ENCODE measurements around the gene CARD19. TPM values are rescaled to one million over a fixed set of nuclear protein-coding genes. Genes with fewer than 3 reads are reported as not detected.
A peak's percentile ranks its signal among the peaks of the same experiment; 100 is the strongest.

The CARD19 gene
- total RNA-seq, 4 donors from 2014 or later, result 54.0 to 83.6 (median 78.1) TPM

- 57% methylated on average over 6 of the region's 6 CpGs for WGBS
- Histone ChIP-seq H3K27ac (replicated peaks in 1 of 4) (peak overlapping the region in 3 of 4 donors; percentile 53 to 69 (median 69)), H3K4me3 (no peak overlapping the region), H3K4me1 (peaks cover 5 to 17% (median 11%) of the 10 kb centered on the region in 4 donors), H3K36me3 (no peaks in the 10 kb centered on the region), H3K27me3 (no peaks in the 10 kb centered on the region), H3K9me3 (no peaks in the 10 kb centered on the region)
- TF ChIP-seq POLR2A (IDR thresholded peaks at IDR 0.05; ENCODE audit: low read depth), result no peak
- no peak for TF ChIP-seq EP300 (IDR thresholded peaks at IDR 0.05)
- TF ChIP-seq POLR2AphosphoS5 (IDR thresholded peaks at IDR 0.05), result peak; percentile 12 to 24
- TF ChIP-seq, protein P1, sequence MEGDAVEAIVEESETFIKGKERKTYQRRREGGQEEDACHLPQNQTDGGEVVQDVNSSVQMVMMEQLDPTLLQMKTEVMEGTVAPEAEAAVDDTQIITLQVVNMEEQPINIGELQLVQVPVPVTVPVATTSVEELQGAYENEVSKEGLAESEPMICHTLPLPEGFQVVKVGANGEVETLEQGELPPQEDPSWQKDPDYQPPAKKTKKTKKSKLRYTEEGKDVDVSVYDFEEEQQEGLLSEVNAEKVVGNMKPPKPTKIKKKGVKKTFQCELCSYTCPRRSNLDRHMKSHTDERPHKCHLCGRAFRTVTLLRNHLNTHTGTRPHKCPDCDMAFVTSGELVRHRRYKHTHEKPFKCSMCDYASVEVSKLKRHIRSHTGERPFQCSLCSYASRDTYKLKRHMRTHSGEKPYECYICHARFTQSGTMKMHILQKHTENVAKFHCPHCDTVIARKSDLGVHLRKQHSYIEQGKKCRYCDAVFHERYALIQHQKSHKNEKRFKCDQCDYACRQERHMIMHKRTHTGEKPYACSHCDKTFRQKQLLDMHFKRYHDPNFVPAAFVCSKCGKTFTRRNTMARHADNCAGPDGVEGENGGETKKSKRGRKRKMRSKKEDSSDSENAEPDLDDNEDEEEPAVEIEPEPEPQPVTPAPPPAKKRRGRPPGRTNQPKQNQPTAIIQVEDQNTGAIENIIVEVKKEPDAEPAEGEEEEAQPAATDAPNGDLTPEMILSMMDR (IDR thresholded peaks at IDR 0.05), result no peak
- intact Hi-C loops (cut with DNase I), result no loop called here
- no peak for DNase-seq (ENCODE audit: extremely low spot score)
Measured at GRCh38 chr9:93051680-93052089, 44.3 kb upstream of the CARD19 start.

- H3K36me3 ChIP-seq, result no peaks in the 10 kb centered on the region
- no peak for DNase-seq (ENCODE audit: extremely low spot score)
- intact Hi-C loops (cut with DNase I), result no loop called here
- H3K27ac ChIP-seq (replicated peaks in 1 of 4), result no peak overlapping the region
- 75% methylated on average over 10 of the region's 15 CpGs for WGBS
- H3K4me1 ChIP-seq, result peaks cover 5 to 19% (median 13%) of the 10 kb centered on the region in 4 donors
- TF ChIP-seq EP300 (IDR thresholded peaks at IDR 0.05) (no peak), POLR2AphosphoS5 (IDR thresholded peaks at IDR 0.05) (no peak)
- H3K4me3 ChIP-seq, result no peak overlapping the region
- no peaks in the 10 kb centered on the region for H3K9me3 ChIP-seq
- no peaks in the 10 kb centered on the region for H3K27me3 ChIP-seq
Measured at GRCh38 chr9:93052791-93053540, 43.1 kb upstream of the CARD19 start.

GRCh38 chr9:93053781-93054331 is 42.2 kb upstream of the CARD19 start:
- 90% methylated on average over 2 of the region's 5 CpGs for WGBS
- Histone ChIP-seq H3K9me3 (no peaks in the 10 kb centered on the region), H3K27ac (replicated peaks in 1 of 4) (no peak overlapping the region), H3K4me3 (no peak overlapping the region), H3K27me3 (peaks cover 0 to 7% (median 0%) of the 10 kb centered on the region in 4 donors), H3K4me1 (peaks cover 13 to 28% (median 22%) of the 10 kb centered on the region in 4 donors), H3K36me3 (no peaks in the 10 kb centered on the region)
- intact Hi-C loops (cut with DNase I), result no loop called here
- TF ChIP-seq POLR2A (IDR thresholded peaks at IDR 0.05; ENCODE audit: low read depth), result no peak
- no peak for DNase-seq (ENCODE audit: extremely low spot score)

DNA sequence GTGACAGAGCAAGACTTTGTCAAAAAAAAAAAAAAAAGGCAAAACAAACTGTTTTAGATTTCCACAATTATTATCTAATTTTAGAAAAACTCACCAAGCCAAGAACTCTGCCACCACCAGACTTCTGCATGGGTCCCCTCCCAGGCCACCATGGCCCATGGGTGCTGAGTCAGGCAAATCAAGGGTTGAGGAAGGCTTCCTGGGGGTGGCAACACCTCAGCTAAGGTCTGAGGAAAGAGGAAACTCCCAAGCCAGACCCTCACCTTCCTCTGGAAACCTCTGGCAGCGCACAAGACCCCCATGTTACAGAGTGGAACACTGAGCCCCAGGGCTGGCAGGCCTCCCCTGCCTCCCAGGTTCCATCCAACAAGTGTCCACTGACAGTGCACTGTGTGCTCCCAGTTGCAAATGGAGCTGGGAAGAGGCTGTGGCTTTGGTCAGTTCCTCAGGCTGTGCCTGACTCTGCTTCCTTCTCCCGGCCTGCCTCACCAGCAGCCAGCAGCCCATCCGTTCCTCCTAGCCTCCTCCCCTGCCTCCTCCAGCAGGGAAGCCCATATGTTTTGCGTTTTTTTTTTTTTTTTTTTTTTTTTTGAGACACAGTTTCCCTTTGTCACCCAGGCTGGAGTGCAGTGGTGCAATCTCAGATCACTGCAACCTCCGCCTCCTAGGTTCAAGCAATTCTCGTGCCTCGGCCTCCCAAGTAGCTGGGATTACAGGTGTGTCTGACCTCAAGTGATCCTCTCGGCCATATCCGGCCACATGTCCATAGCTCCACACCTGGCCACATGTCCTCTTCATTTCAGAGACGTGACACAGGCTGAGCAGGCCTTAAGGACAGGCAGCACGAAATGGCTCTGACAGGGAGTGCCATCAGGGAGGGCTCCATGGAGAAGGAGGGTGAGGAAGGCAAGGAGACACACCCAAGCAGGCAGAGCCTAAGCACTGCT is 41.0 kb upstream of the CARD19 start:
- TF ChIP-seq, protein P1 (IDR thresholded peaks at IDR 0.05), result no peak
- TF ChIP-seq EP300 (IDR thresholded peaks at IDR 0.05), result no peak
- no peak for TF ChIP-seq POLR2A (IDR thresholded peaks at IDR 0.05; ENCODE audit: low read depth)
- TF ChIP-seq POLR2AphosphoS5 (IDR thresholded peaks at IDR 0.05), result no peak
- 74% methylated on average over 11 of the region's 11 CpGs for WGBS

DNA sequence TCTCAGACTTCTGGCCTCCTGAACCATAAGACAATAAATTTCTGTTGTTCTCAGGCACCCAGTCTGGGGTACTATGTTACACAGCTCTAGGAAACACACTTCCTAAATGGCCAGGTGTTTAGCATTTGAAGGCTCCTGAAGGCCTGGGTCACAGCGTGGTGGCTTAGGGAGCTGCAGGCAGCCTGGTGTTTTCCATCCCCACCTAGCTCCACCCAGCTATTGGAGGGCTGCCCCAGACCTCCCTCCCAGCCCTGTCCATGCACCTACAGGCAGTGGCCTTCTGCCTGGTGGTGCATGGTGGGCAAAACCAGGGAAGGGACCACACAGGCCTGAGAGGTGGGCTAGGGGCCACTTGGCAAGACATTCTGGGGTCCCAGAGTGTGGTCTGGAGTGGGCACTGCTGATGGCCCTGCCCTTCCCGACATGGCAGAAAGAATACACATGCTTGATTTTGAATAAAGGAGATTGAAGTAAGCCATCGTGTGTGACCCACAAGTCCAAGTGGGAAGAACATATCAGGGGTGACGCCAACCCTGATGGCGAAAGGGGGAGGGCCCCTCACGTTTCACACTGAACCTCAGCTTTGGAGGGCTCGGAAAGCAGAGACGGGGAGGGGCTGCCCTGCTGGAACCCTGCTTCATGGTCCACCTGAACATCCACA is 38.8 kb upstream of the CARD19 start:
- TF ChIP-seq EP300 (IDR thresholded peaks at IDR 0.05) (no peak), POLR2A (IDR thresholded peaks at IDR 0.05; ENCODE audit: low read depth) (no peak), POLR2AphosphoS5 (IDR thresholded peaks at IDR 0.05) (no peak)
- TF ChIP-seq, protein P1 (IDR thresholded peaks at IDR 0.05), result no peak
- DNase-seq (ENCODE audit: extremely low spot score), result no peak
- Histone ChIP-seq H3K27ac (replicated peaks in 1 of 4) (peak overlapping the region in 1 of 4 donors; percentile 68), H3K4me1 (peaks cover 16 to 37% (median 32%) of the 10 kb centered on the region in 4 donors), H3K36me3 (no peaks in the 10 kb centered on the region), H3K4me3 (no peak overlapping the region), H3K9me3 (no peaks in the 10 kb centered on the region), H3K27me3 (peaks cover 0 to 18% (median 0%) of the 10 kb centered on the region in 4 donors)
- 92% methylated on average over 8 of the region's 8 CpGs for WGBS
- intact Hi-C loops (cut with DNase I), result no loop called here

More for the DNA sequence above, 41.0 kb upstream of the CARD19 start:
- Histone ChIP-seq H3K27ac (replicated peaks in 1 of 4) (no peak overlapping the region), H3K9me3 (no peaks in the 10 kb centered on the region), H3K36me3 (no peaks in the 10 kb centered on the region), H3K27me3 (peaks cover 0 to 15% (median 0%) of the 10 kb centered on the region in 4 donors), H3K4me1 (peaks cover 20 to 39% (median 34%) of the 10 kb centered on the region in 4 donors), H3K4me3 (no peak overlapping the region)
- no peak for DNase-seq (ENCODE audit: extremely low spot score)
- intact Hi-C loops (cut with DNase I), result no loop called here

Data from esophagus muscularis mucosa (tissue), 4 donors.